Measurements from ENCODE around the gene SPO11. TPM values are rescaled to one million over a fixed set of nuclear protein-coding genes. Genes with fewer than 3 reads are reported as not detected.

The SPO11 gene
- total RNA-seq, 1 experiment from 2014 or later: not detected

DNA sequence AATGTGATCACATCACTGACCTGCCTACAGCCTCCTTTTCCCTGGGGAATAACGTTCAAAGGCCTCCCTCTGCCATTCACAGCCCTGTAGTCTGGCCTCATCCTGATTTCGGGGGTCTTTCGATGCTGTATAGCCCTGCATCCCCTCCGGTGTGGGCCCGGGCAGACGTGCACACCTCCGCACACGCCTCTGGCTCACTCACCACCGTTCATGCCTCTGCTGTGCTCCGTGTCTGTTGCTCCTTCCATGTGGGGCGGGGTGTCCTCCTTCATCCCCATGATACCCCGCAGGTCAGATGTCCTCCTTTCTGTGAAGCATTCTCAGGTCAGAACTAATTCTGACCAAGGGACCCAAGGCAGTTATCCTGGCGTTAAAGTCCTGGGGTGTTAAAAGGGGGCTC is 47.7 kb downstream of the SPO11 start (continued):
- TF ChIP-seq REST (IDR thresholded peaks at IDR 0.05; ENCODE audit: low read depth): no peak

- no peak overlapping the region for H2AFZ ChIP-seq (ENCODE audit: low read depth, low read length, poor library complexity, severe bottlenecking)
- ChIA-PET CTCF (no interaction called here), POLR2A (no interaction called here), RAD21 (ENCODE audit: low non-redundant PET in 1 of 2, low total read pairs in 2 of 2, uncharacterized antibody in 2 of 2, unreplicated experiment in 2 of 2) (no interaction called here)
- no peak for TF ChIP-seq ELF1 (IDR thresholded peaks at IDR 0.05; ENCODE audit: borderline replicate concordance, low read depth)
- peaks cover 32 to 46% of the 10 kb centered on the region in 2 experiments; a peak in 3 of 4 replicates for H3K36me3 ChIP-seq (ENCODE audit: control insufficient read depth in 1 of 2, insufficient read depth in 2 of 2, low read length in 2 of 2)
- DNase-seq (ENCODE audit: low read depth, low spot score) (no peak), ATAC-seq (no peak)
- H3K9me3 ChIP-seq (ENCODE audit: control insufficient read depth in 1 of 2, insufficient read depth in 1 of 2, low read depth in 1 of 2, low read length in 2 of 2): no peaks in the 10 kb centered on the region
- intact Hi-C loops (cut with micrococcal nuclease): no loop called here
- H3K4me3 ChIP-seq (replicated peaks in 1 of 2; ENCODE audit: low read depth in 1 of 2, low read length in 2 of 2): no peak overlapping the region
- H3K27ac ChIP-seq (ENCODE audit: low read depth, low read length): no peak overlapping the region
- no peaks in the 10 kb centered on the region for H3K27me3 ChIP-seq (ENCODE audit: insufficient read depth, low read length)
- BruUV-seq (replicated peaks): no TSS peak
- H4K20me1 ChIP-seq (ENCODE audit: insufficient read depth): peaks cover 7% of the 10 kb centered on the region; the same call in 1 of the 2 replicates
- peaks cover 3% of the 10 kb centered on the region; the same call in 1 of the 2 replicates for H3K79me2 ChIP-seq (ENCODE audit: insufficient read depth, low read length)
- no peaks in the 10 kb centered on the region for H3K4me1 ChIP-seq (ENCODE audit: control insufficient read depth in 1 of 2, insufficient read depth in 2 of 2, low read length in 2 of 2)
- no peak overlapping the region for H3K4me2 ChIP-seq (ENCODE audit: low read length)
- no peak overlapping the region for H3K9ac ChIP-seq (ENCODE audit: low read length)
- no peaks in the 10 kb centered on the region for H3K9me2 ChIP-seq (ENCODE audit: insufficient read depth)
Measured at GRCh38 chr20:57378107-57378506, 48.5 kb downstream of the SPO11 start.

DNA sequence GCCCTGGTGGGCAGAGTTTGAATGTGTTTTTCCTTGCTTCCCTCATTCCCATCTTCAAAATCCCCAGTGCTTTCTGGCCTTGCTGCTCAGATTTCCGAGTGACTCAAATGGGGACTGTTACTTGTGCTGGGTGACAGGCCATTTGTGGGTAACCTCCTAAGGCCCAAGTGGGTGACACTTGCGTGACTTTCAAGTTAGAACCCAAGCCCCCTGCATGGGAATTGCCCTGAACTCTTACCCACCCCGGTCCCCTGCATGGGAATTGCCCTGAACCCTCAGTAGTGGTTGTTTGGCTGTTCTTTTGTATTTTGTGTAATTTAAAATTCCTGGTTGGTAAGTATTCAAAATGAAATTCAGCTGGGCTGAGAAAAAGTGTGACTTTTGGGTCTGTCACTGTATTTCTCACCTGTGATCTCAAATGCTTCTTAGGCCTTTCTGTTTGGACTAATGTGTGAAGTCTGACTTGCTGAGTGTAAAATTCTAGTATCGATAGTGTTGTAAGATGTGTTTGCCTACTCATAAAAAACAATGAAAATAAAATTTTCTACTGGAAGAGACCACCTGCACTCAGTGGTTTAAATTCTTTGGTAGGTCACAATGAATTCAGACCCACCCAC is 49.2 kb downstream of the SPO11 start:
- Histone ChIP-seq H3K9ac (ENCODE audit: low read length) (no peak overlapping the region), H3K4me3 (replicated peaks in 1 of 2; ENCODE audit: low read depth in 1 of 2, low read length in 2 of 2) (no peak overlapping the region), H3K4me2 (ENCODE audit: low read length) (no peak overlapping the region), H3K36me3 (ENCODE audit: control insufficient read depth in 1 of 2, insufficient read depth in 2 of 2, low read length in 2 of 2) (peaks cover 27 to 41% of the 10 kb centered on the region in 2 experiments; a peak in 3 of 4 replicates), H4K20me1 (ENCODE audit: insufficient read depth) (peaks cover 7% of the 10 kb centered on the region; the same call in 1 of the 2 replicates), H3K9me3 (ENCODE audit: control insufficient read depth in 1 of 2, insufficient read depth in 1 of 2, low read depth in 1 of 2, low read length in 2 of 2) (no peaks in the 10 kb centered on the region), H3K9me2 (ENCODE audit: insufficient read depth) (no peaks in the 10 kb centered on the region), H2AFZ (ENCODE audit: low read depth, low read length, poor library complexity, severe bottlenecking) (no peak overlapping the region), H3K4me1 (ENCODE audit: control insufficient read depth in 1 of 2, insufficient read depth in 2 of 2, low read length in 2 of 2) (no peaks in the 10 kb centered on the region), H3K79me2 (ENCODE audit: insufficient read depth, low read length) (peaks cover 3% of the 10 kb centered on the region; the same call in 1 of the 2 replicates), H3K27ac (ENCODE audit: low read depth, low read length) (no peak overlapping the region), H3K27me3 (ENCODE audit: insufficient read depth, low read length) (no peaks in the 10 kb centered on the region)
- no peak for ATAC-seq
- no TSS peak for BruUV-seq (replicated peaks)
- intact Hi-C loops (cut with micrococcal nuclease): no loop called here
- POLR2A ChIA-PET: no interaction called here
- CTCF ChIA-PET: interaction anchor here (1.7 kb wide), 1 partner anchor 11 kb away, joined by 5 read pairs; no protein-coding TSS in a partner anchor
- RAD21 ChIA-PET (ENCODE audit: low non-redundant PET in 1 of 2, low total read pairs in 2 of 2, uncharacterized antibody in 2 of 2, unreplicated experiment in 2 of 2): no interaction called here
- TF ChIP-seq, protein P1, sequence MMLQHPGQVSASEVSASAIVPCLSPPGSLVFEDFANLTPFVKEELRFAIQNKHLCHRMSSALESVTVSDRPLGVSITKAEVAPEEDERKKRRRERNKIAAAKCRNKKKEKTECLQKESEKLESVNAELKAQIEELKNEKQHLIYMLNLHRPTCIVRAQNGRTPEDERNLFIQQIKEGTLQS (IDR thresholded peaks at IDR 0.05): no peak
- TF ChIP-seq POLR2A (IDR thresholded peaks at IDR 0.05; ENCODE audit: borderline replicate concordance, extremely low read depth, insufficient read depth, insufficient read length): no peak
- TF ChIP-seq SRF (IDR thresholded peaks at IDR 0.05; ENCODE audit: low read depth): no peak
- TF ChIP-seq TCF7L2 (IDR thresholded peaks at IDR 0.05; ENCODE audit: borderline replicate concordance, extremely low read depth, insufficient read depth, insufficient read length): no peak
- no peak for TF ChIP-seq POLR2AphosphoS5 (IDR thresholded peaks at IDR 0.05; ENCODE audit: low read depth, low read length)
- TF ChIP-seq EGR1 (IDR thresholded peaks at IDR 0.05; ENCODE audit: low read depth): no peak
- TF ChIP-seq JUND (IDR thresholded peaks at IDR 0.05): no peak
- no peak for TF ChIP-seq SP1 (IDR thresholded peaks at IDR 0.05; ENCODE audit: low read depth)
- TF ChIP-seq CEBPB (IDR thresholded peaks at IDR 0.05; ENCODE audit: low read depth): no peak
- no peak for DNase-seq (ENCODE audit: low read depth, low spot score)
